Inferior parietal cortex (tissue), 1 donor: ENCODE results near the gene LONRF3.

Experiments used
- DNase-seq: peaks from one replicate; pipeline ENCODE4 v3.0.0-alpha.2; 2016; ENCODE audit errors: extremely low spot score

The LONRF3 gene

GRCh38 chrX:118974088-118974907 is at the start of gene LONRF3:
Gene LONRF3, plus strand, starts transcription at chrX:118974618. Its CDS starts 163 bp downstream, at chrX:118974781.
- DNase-seq: peak; percentile 47

- DNase-seq: no peak
These were observed 46.3 kb upstream of the LONRF3 start for GRCh38 chrX:118928151-118928550.

GRCh38 chrX:118935352-118935751 is 39.1 kb upstream of the LONRF3 start:
- DNase-seq: no peak

- DNase-seq: no peak
These were observed 33.3 kb upstream of the LONRF3 start for GRCh38 chrX:118941147-118941546.

GRCh38 chrX:118943102-118943501 is 31.3 kb upstream of the LONRF3 start:
- no peak for DNase-seq

- no peak for DNase-seq
These were observed 28.5 kb upstream of the LONRF3 start for GRCh38 chrX:118945921-118946320.

- DNase-seq: no peak
These were observed 26.1 kb upstream of the LONRF3 start for GRCh38 chrX:118948270-118948669.

- no peak for DNase-seq
These were observed 12.4 kb upstream of the LONRF3 start for GRCh38 chrX:118961866-118962560.

GRCh38 chrX:118963159-118963558 is 11.3 kb upstream of the LONRF3 start:
- DNase-seq: no peak

- no peak for DNase-seq
These were observed 10.2 kb upstream of the LONRF3 start for GRCh38 chrX:118964252-118964651.

GRCh38 chrX:118965395-118965794 is 9.0 kb upstream of the LONRF3 start:
- DNase-seq: no peak

- DNase-seq: no peak
These were observed 6.4 kb upstream of the LONRF3 start for GRCh38 chrX:118968031-118968430.

- DNase-seq: no peak
These were observed 2.9 kb upstream of the LONRF3 start for GRCh38 chrX:118971552-118971951.

- DNase-seq: no peak
These were observed 880 bp upstream of the LONRF3 start for GRCh38 chrX:118973389-118974087.

GRCh38 chrX:118974908-118975671 is 672 bp downstream of the LONRF3 start:
- no peak for DNase-seq

GRCh38 chrX:118975831-118976598 is 1.6 kb downstream of the LONRF3 start:
- DNase-seq: no peak

- DNase-seq: no peak
These were observed 2.4 kb downstream of the LONRF3 start for GRCh38 chrX:118976599-118977340.

GRCh38 chrX:118977424-118977823 is 3.0 kb downstream of the LONRF3 start:
- no peak for DNase-seq

GRCh38 chrX:118978451-118978850 is 4.0 kb downstream of the LONRF3 start:
- DNase-seq: no peak

- no peak for DNase-seq
These were observed 6.3 kb downstream of the LONRF3 start for GRCh38 chrX:118980761-118981160.
